NCI-H2107 (cell line): ENCODE results near the gene UBL3.

Experiments
- DNase-seq: peaks from one replicate; lab custom pipeline; 2025; lab: John Stamatoyannopoulos, UW

The UBL3 gene

DNA sequence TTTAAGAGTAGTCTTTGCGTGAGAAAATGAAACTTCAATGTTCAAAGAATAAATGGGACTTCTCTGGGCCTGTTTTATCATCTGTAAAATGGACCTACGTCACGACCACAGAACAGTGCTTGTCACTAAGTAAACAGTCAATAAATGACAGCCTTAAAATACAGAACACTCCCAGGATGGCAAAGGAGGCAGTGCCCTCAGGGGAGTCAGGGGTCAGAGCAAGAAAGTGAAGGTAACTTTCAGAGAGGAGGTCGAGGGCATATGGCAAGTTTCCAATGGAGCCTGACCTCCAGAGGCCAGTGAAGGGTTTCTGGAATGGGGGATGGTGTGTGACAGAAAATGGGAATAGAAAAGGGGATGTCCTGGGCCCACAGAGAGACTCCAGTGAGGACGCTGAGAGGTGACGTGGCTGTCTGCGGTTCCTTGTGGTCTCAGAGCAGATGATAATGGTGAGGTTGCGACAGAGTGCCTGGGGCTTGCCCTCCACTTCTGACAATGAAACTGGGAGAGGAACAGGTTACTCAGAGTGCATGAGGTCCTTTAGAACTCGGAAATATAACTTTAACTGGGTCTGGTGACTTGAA lies 91.8 kb downstream of the UBL3 start:
- DNase-seq: no peak

GRCh38 chr13:29756506-29756905 lies 93.9 kb downstream of the UBL3 start:
- no peak for DNase-seq

DNA sequence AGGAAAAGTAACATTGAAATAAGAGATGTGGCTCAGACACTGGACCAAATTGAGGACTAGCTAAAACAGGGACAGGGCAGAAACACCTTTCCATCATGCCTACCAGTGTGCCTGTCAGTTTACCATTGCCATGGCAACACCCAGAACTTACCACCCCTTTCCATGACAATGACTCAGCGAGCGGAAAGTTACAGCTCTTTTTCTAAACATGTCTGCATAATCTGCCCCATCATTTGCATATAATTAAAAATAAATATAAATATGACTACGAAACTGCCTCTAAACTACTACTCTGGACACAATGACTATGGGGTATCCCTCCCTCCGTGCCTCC lies 96.0 kb downstream of the UBL3 start:
- DNase-seq: no peak

- DNase-seq: no peak
Measured at GRCh38 chr13:29753618-29754472, 96.6 kb downstream of the UBL3 start.

- DNase-seq: no peak
Measured at GRCh38 chr13:29752175-29752574, 98.2 kb downstream of the UBL3 start.

DNA sequence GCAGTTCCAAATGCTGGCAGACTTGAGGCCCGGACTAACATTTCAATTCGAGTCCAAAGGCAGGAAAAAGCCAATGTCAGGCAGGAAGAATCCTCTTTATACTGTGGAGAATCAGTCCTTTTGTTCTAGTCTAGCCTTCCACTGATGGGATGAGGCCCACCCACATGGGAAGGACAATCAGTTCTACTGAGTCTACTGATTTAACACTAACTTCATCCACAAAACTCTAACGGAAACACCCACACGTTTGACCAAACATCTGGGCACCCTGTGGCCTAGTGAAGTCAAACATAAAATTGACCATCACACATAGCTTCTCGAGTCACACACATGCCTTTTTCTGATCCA lies 100.3 kb downstream of the UBL3 start:
- DNase-seq: no peak

GRCh38 chr13:29749401-29750182 lies 100.8 kb downstream of the UBL3 start:
- DNase-seq: no peak

DNA sequence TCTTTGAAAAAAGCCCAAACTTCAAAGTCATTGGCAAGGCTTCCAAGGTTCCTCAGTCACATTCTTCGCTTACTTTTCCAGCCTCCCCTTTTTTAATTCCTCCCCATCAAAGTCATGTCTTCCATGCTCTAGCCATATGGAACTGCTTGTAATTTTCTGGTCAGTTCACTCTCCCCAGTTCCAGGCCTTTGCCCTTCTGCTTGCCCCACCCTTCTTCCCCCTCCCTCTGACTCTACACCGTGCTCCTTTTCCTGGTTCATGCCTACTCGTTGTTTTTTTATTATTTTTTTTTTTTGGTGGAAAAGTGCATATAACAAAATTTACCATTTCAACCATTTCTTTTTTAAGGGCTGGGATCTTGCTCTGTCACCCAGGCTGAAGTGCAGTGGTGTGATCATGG lies 102.3 kb downstream of the UBL3 start:
- DNase-seq: no peak

DNA sequence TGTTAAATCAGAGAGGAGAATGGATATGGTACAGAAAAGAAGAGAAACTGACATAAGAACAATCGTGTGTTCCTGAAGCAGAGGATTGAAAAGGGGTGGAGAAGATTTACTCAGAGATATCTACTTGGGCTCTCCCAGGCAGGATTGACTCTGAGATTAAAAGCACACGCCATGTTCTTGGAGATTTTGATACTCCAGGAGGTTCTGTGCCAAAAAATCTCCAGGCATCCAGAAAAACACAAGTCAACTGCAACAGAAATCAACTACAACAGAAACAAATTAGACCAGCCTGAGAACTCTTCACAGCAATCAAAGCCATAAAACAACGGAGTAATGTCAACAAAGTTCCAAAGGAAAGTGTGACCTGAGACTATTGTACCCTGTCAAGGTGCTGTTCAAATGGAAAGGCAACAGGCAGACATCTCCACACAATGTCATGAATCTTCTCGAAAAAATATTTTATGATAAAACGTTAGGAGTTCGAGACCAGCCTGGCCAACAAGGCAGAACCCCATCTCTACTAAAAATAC lies 104.2 kb downstream of the UBL3 start:
- DNase-seq: no peak

DNA sequence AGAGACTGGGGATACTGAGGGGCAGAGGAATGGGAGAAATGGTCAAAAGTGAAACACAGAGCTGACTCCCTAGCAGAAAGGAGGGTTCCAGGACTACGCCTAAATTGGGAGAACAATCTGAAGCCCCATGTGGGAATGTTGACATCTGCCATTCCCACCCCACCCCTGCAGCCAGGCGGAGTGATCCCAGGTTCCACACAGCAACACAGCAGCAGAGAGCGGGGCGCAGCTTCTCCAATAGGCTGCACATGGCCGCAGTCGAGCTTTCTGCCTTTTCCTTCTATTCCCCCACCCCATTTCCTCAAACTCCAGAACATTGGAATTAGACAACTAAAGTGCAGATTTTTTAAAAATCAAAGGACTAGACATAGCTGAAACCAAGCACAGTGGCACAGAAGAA lies 104.7 kb downstream of the UBL3 start:
- no peak for DNase-seq

DNA sequence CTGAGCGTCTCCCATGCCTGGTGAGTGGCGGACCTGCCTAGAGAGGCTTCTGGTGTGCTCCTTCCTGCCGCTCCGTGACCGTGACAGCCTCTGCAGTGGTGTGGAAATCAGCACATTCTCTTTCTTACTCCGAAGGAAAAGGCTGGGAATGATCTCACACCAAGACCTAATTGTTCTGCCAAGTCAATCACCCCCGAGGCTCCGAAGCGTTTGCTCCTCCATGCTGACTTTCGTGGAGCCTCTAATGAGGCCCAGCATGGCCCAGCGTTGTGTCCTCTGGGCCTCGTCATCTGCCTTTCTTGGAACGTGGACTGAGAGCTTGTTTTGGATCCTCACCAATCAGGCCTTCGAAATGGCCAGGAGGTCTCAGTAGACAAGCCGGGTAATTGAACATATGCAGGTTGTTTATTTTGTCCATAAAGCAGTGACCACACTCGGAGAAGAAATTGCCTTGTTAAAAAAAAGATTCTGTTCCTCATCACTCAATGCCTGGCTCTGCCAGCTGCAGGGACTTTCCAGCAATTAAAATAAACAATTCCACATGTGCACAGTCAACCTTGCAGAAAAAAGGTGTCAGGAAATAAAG lies 107.1 kb downstream of the UBL3 start:
- no peak for DNase-seq

DNA sequence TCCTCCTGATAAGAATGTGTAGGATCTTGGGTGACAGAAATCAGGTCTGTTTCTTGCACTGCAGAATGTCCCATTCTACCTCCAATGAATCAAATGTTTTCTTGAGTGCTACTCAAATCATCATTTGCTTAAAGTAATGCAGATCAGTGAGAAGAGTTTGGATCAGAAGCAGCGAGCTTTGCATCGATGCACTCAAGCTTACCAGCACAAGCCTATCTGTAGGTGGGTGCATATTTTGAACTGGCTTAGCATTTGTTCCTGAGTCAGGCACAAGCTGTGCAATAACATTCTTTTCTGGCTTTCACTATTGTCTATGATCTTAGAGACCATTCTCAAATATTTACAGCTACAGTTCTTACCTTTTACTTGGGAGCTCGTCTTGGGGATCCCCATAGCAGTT lies 109.5 kb downstream of the UBL3 start:
- DNase-seq: no peak

DNA sequence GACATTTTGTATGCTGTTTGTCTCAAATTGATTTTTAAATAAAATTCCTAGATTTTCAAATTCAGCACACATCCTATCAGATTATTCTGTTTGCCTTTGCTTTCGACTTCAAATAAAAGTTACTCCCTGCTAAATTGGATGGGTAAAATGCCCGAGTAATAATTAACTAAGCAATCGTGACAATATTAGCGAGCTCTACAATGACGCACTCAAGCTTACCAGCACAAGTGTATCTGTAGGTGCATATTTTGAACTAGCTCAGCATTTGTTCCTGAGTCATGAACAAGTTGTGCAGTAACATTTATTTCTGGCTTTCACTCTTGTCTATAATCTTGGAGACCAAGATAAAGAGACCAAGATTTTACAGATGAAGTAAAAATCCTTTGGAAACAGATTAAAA lies 113.4 kb downstream of the UBL3 start:
- DNase-seq: no peak

GRCh38 chr13:29733147-29733611 lies 117.2 kb downstream of the UBL3 start:
- no peak for DNase-seq

DNA sequence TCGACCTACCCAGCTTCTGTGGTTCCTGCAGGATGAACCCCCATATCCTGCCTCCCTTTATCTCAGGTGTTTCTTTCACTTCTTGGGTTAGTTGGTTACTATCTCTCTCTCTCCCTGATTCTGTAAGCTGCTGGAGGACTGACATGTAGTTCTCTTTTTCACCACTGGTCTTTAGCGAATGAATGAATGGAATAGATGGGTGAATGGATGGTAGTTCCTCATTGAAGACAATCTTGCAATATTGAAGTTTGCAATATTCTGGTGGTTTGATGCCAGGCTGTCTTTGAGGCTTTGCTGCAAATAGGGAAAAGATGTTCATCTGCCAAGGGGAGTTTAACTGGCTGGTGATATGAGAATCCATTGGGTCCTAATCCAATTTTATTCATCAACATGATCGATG lies 120.2 kb downstream of the UBL3 start:
- no peak for DNase-seq

DNA sequence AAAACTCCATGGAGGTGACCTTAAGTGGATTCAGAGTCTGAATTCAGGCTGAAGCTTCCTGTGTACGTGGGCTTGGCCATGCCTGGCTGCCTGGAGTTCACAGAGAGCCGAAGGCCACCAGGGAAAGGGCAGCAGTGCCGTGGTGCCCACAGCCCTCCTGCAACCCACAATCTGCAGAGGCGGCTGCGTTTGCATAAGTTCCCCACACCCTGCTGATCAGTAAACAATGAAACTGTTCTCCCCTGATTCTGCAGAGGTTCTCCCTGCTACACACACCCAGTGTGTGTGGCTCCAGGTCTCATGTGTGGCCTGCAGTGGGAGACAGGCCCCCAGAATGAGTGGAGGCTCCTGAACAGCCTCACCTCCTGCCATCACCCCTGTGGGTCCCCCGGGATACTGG lies 128.0 kb downstream of the UBL3 start:
- DNase-seq: no peak

DNA sequence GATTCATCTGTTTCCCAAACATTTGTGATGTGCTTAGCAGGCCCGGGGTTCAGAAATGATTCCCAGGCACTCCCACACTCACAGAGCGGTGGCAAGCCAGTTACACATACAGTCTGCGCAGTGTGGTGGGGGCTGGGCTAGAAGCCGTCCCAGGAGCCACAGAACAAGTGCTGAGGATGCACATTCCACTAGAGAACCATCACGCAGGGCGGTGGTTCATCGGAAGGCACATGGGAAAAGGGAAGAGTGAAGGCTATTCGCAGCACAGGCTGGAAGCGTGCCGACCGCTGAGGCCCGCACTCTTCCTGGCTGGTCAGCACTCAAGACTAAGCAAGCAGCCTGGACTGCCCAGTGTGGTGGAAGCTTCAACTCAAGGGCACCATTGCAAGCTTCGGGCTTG lies 128.7 kb downstream of the UBL3 start:
- DNase-seq: no peak

GRCh38 chr13:29718694-29719093 lies 131.7 kb downstream of the UBL3 start:
- no peak for DNase-seq

GRCh38 chr13:29716493-29716892 lies 133.9 kb downstream of the UBL3 start:
- DNase-seq: no peak
